ENCODE results near the gene OR11A1. TPM values are rescaled to one million over a fixed set of nuclear protein-coding genes. Genes with fewer than 3 reads are reported as not detected.

The OR11A1 gene
- total and polyA plus RNA-seq, 12 donors = not detected

GRCh38 chr6:29499704-29500103 lies 42.8 kb upstream of the OR11A1 start:
- DNase-seq = no peak
- H3K36me3 ChIP-seq = no peaks in the 10 kb centered on the region
- H3K4me1 ChIP-seq = no peaks in the 10 kb centered on the region
- H3K27ac ChIP-seq = no peak overlapping the region
- H3K9me3 ChIP-seq = no peaks in the 10 kb centered on the region
- no peak for ATAC-seq
- TF ChIP-seq CTCF (IDR thresholded peaks at IDR 0.05) = no peak
- no peak overlapping the region for H3K4me3 ChIP-seq
- WGBS, 2 donors = 76 to 78% methylated on average over 5 of the region's 5 CpGs
- peaks cover 0 to 39% (median 15%) of the 10 kb centered on the region in 7 donors for H3K27me3 ChIP-seq
- intact Hi-C loops (cut with DNase I) = no loop called here

- TF ChIP-seq CTCF (IDR thresholded peaks at IDR 0.05) = no peak
- H3K36me3 ChIP-seq = no peaks in the 10 kb centered on the region
- no peaks in the 10 kb centered on the region for H3K4me1 ChIP-seq
- ATAC-seq = no peak
- WGBS, 2 donors = 74 to 83% methylated on average over 4 of the region's 4 CpGs
- no peak overlapping the region for H3K27ac ChIP-seq
- intact Hi-C loops (cut with DNase I) = no loop called here
- H3K27me3 ChIP-seq = peaks cover 0 to 33% (median 17%) of the 10 kb centered on the region in 7 donors
- DNase-seq = no peak
- H3K9me3 ChIP-seq = no peaks in the 10 kb centered on the region
- H3K4me3 ChIP-seq = no peak overlapping the region
Measured at GRCh38 chr6:29496961-29497360, 40.1 kb upstream of the OR11A1 start.

GRCh38 chr6:29495571-29495970 lies 38.7 kb upstream of the OR11A1 start:
- 68 to 70% methylated on average over 4 of the region's 4 CpGs for WGBS, 2 donors
- DNase-seq (no peak), ATAC-seq (no peak)
- intact Hi-C loops (cut with DNase I) = no loop called here
- Histone ChIP-seq H3K27ac (no peak overlapping the region), H3K27me3 (peaks cover 0 to 30% (median 11%) of the 10 kb centered on the region in 7 donors), H3K4me3 (no peak overlapping the region), H3K4me1 (no peaks in the 10 kb centered on the region), H3K9me3 (no peaks in the 10 kb centered on the region), H3K36me3 (no peaks in the 10 kb centered on the region)
- TF ChIP-seq CTCF (IDR thresholded peaks at IDR 0.05) = no peak

- Histone ChIP-seq H3K27me3 (peaks cover 0 to 26% (median 11%) of the 10 kb centered on the region in 7 donors), H3K4me1 (no peaks in the 10 kb centered on the region), H3K9me3 (no peaks in the 10 kb centered on the region), H3K4me3 (no peak overlapping the region), H3K27ac (no peak overlapping the region), H3K36me3 (no peaks in the 10 kb centered on the region)
- intact Hi-C loops (cut with DNase I) = no loop called here
- ATAC-seq (no peak), DNase-seq (no peak)
- WGBS, 2 donors = 60 to 64% methylated on average over 2 of the region's 2 CpGs
- TF ChIP-seq CTCF (IDR thresholded peaks at IDR 0.05) = no peak
Measured at GRCh38 chr6:29494131-29494530, 37.3 kb upstream of the OR11A1 start.
